Nephron progenitor cell (in vitro differentiated cells): ENCODE measurements around the gene TCF12.

Experiments
- DNase-seq: peaks from one replicate; pipeline ENCODE4 v3.0.0; 2021
- H3K27ac Mint-ChIP-seq: 2 replicates; pipeline ENCODE4 v1.8.0; 2021; ENCODE audit warnings: mild to moderate bottlenecking, moderate library complexity, mixed read lengths
- H3K27me3 Mint-ChIP-seq: 2 replicates; pipeline ENCODE4 v1.8.0; 2021; ENCODE audit warnings: mild to moderate bottlenecking, low read depth, mixed read lengths; ENCODE audit not compliant: poor library complexity
- H3K36me3 Mint-ChIP-seq: 2 replicates; pipeline ENCODE4 v1.8.0; 2021; ENCODE audit warnings: low read depth, mixed read lengths
- H3K4me1 Mint-ChIP-seq: 2 replicates; pipeline ENCODE4 v1.8.0; 2021; ENCODE audit warnings: mixed read lengths
- H3K4me3 Mint-ChIP-seq: 2 replicates; pipeline ENCODE4 v1.8.0; 2021; ENCODE audit warnings: mild to moderate bottlenecking, moderate library complexity, mixed read lengths
- H3K9me3 Mint-ChIP-seq: 2 replicates; pipeline ENCODE4 v1.8.0; 2021; ENCODE audit warnings: mild to moderate bottlenecking, moderate library complexity, mixed read lengths
- CTCF ChIP-seq: fragments of 200-600 bp; sonication (generic); IDR thresholded peaks from 2 replicates; pipeline ENCODE4 v1.5.0; 2021; ENCODE audit warnings: antibody characterized with exemption

TCF12 gene

DNA sequence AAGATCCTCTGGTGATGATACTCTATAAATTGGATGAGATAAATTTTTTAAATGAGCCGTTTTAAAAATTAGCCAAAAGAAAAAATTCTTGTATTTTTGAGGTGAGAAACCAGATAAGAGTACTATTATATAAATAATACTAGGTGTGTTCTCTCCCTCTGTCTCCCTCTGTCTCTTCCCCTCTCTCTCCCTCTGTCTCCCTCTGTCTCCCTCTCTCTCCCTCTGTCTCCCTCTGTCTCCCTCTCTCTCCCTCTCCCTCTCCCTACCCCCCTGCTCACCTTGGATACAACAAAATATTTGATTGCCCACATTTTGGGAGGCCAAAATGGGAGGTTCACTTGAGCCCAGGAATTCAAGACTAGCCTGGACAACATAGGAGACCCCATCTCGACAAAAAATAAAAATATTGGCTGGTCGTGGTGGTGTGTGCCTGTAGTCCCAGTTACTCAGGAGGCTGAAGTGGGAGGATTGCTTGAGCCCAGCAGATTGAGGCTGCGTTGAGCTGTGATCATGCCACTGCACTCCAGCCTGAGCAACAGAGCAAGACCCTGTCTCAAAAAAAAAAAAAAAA lies 168.5 kb downstream of the TCF12 start:
- no peak for DNase-seq
- peaks cover 52% of the 10 kb centered on the region for H3K4me1 Mint-ChIP-seq
- no peak overlapping the region for H3K27ac Mint-ChIP-seq
- no peaks in the 10 kb centered on the region for H3K9me3 Mint-ChIP-seq
- H3K27me3 Mint-ChIP-seq, result no peaks in the 10 kb centered on the region
- H3K4me3 Mint-ChIP-seq, result no peak overlapping the region
- peaks cover 11% of the 10 kb centered on the region for H3K36me3 Mint-ChIP-seq
- TF ChIP-seq CTCF, result no peak

DNA sequence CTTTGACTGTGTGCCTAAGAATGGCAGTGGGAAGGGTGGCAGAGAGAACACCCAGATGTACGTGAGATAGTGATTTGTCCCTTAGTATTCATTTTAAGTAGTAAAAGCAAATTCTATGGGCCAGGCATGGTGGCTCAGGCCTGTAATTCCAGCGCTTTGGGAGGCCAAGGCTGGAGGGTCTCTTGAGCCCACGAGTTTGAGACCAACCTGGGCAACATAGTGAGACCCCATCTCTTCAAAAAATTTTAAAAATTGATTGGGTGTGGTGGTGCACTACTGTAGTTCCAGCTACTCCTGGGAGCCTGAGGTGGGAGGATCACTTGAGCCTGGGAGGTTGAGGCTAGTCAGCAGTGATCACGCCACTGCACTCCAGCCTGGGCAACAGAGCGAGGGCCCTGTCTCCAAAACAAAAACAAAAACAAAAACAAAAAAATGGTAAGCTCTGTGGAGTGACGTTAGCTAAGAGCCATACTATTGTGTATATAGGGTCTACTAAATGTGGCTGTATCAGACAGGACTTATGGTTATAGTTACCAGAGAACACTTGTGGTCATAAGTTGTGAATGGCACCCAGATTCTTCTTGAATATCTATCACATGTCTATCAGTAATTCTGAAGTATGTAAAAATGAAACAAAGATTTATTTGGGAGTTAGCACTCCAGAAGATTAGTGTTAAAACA lies 171.5 kb downstream of the TCF12 start:
- no peak for TF ChIP-seq CTCF
- H3K27ac Mint-ChIP-seq, result peak overlapping the region; percentile 96
- no peak for DNase-seq
- no peaks in the 10 kb centered on the region for H3K27me3 Mint-ChIP-seq
- H3K4me1 Mint-ChIP-seq, result peaks cover 72% of the 10 kb centered on the region
- H3K36me3 Mint-ChIP-seq, result peaks cover 40% of the 10 kb centered on the region
- H3K4me3 Mint-ChIP-seq, result no peak overlapping the region
- no peaks in the 10 kb centered on the region for H3K9me3 Mint-ChIP-seq

DNA sequence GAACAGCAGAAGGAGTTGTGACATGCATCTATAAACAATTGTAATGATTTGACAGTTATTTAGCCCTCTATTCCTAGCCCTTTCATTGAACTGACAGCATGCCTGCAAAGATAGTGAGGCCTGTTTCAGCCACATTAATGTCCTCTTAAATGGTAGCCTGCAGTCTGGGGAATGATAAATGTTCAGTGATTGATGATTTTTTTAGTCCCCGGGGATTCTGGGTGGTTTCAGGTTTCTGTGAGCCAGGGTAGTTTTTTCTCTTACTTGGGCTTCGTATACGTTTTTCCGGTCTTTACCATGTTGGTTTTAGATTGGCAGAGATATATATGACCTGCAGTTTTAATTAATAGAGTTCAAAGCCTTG lies 172.0 kb downstream of the TCF12 start:
- Mint-ChIP-seq H3K4me1 (peaks cover 72% of the 10 kb centered on the region), H3K4me3 (peak overlapping the region; percentile 60), H3K27me3 (no peaks in the 10 kb centered on the region), H3K27ac (peak overlapping the region; percentile 96), H3K36me3 (peaks cover 45% of the 10 kb centered on the region), H3K9me3 (no peaks in the 10 kb centered on the region)
- DNase-seq, result peak; percentile 60
- TF ChIP-seq CTCF, result no peak

- peaks cover 70% of the 10 kb centered on the region for H3K4me1 Mint-ChIP-seq
- H3K9me3 Mint-ChIP-seq, result no peaks in the 10 kb centered on the region
- peak overlapping the region; percentile 62 for H3K4me3 Mint-ChIP-seq
- DNase-seq, result no peak
- H3K27me3 Mint-ChIP-seq, result no peaks in the 10 kb centered on the region
- TF ChIP-seq CTCF, result no peak
- peaks cover 47% of the 10 kb centered on the region for H3K36me3 Mint-ChIP-seq
- H3K27ac Mint-ChIP-seq, result no peak overlapping the region
These were observed 173.2 kb downstream of the TCF12 start for GRCh38 chr15:57091636-57092035.

- Mint-ChIP-seq H3K4me3 (no peak overlapping the region), H3K36me3 (peaks cover 47% of the 10 kb centered on the region), H3K4me1 (peaks cover 70% of the 10 kb centered on the region), H3K9me3 (no peaks in the 10 kb centered on the region), H3K27ac (no peak overlapping the region), H3K27me3 (no peaks in the 10 kb centered on the region)
- no peak for DNase-seq
- TF ChIP-seq CTCF, result no peak
These were observed 173.8 kb downstream of the TCF12 start for GRCh38 chr15:57092252-57092651.
